SJCRH30 (cell line): Measurements from ENCODE around the gene PKDCC. TPM values are rescaled to one million over a fixed set of nuclear protein-coding genes. Genes with fewer than 3 reads are reported as not detected.
A peak's percentile ranks its signal among the peaks of the same experiment; 100 is the strongest.

Experiments used
- DNase-seq, 2 experiments: peaks; one replicate each; pipeline ENCODE4 v3.0.0-alpha.2; 2015 to 2020
- H3K27ac ChIP-seq: fragments of 250-450 bp; sonication (Bioruptor Pico); 2 replicates; pipeline ENCODE4 v1.5.1; 2020; ENCODE audit warnings: mild to moderate bottlenecking, moderate library complexity
- H3K27me3 ChIP-seq: fragments of 250-450 bp; sonication (Bioruptor Pico); 2 replicates; pipeline ENCODE4 v1.5.1; 2020; ENCODE audit warnings: mild to moderate bottlenecking, moderate library complexity
- H3K36me3 ChIP-seq: fragments of 250-450 bp; sonication (Bioruptor Pico); 2 replicates; pipeline ENCODE4 v1.5.1; 2020; ENCODE audit warnings: mild to moderate bottlenecking, moderate library complexity
- H3K4me1 ChIP-seq: fragments of 250-450 bp; sonication (Bioruptor Pico); 2 replicates; pipeline ENCODE4 v1.5.1; 2020; ENCODE audit warnings: mild to moderate bottlenecking, moderate library complexity
- H3K4me3 ChIP-seq: fragments of 250-450 bp; sonication (Bioruptor Pico); 2 replicates; pipeline ENCODE4 v1.5.1; 2020; ENCODE audit warnings: mild to moderate bottlenecking, moderate library complexity
- H3K9me3 ChIP-seq: fragments of 250-450 bp; sonication (Bioruptor Pico); replicated peaks from 2 replicates; pipeline ENCODE4 v1.5.1; 2020; ENCODE audit warnings: mild to moderate bottlenecking, moderate library complexity
- total RNA-seq: library from RNA; depleted of rRNA; stranded (reverse); fragments of >200 nt; shearing (Covaris generic); gene quantifications from 2 replicates; pipeline ENCODE4 v1.2.3, GENCODE V29; 2014

Gene PKDCC
- total RNA-seq, 1 experiment from 2014 or later, result 361 TPM

- Histone ChIP-seq H3K27ac (no peak overlapping the region), H3K4me3 (no peak overlapping the region), H3K9me3 (no peaks in the 10 kb centered on the region), H3K4me1 (peaks cover 10% of the 10 kb centered on the region), H3K27me3 (no peaks in the 10 kb centered on the region), H3K36me3 (no peaks in the 10 kb centered on the region)
- DNase-seq, result peak in 1 of 2 experiments; percentile 53
These were observed 7.1 kb upstream of the PKDCC start for GRCh38 chr2:42040643-42041278.

GRCh38 chr2:42041377-42042127, 6.3 kb upstream of the PKDCC start:
- Histone ChIP-seq H3K9me3 (no peaks in the 10 kb centered on the region), H3K36me3 (no peaks in the 10 kb centered on the region), H3K4me3 (no peak overlapping the region), H3K27ac (no peak overlapping the region), H3K4me1 (peaks cover 16% of the 10 kb centered on the region), H3K27me3 (no peaks in the 10 kb centered on the region)
- no peak for DNase-seq

- no peak overlapping the region for H3K4me3 ChIP-seq
- H3K27ac ChIP-seq, result no peak overlapping the region
- H3K27me3 ChIP-seq, result no peaks in the 10 kb centered on the region
These were observed 5.0 kb upstream of the PKDCC start for GRCh38 chr2:42042631-42043355.

GRCh38 chr2:42043789-42044394, 3.9 kb upstream of the PKDCC start:
- Histone ChIP-seq H3K36me3 (peaks cover 4% of the 10 kb centered on the region), H3K9me3 (no peaks in the 10 kb centered on the region), H3K4me3 (no peak overlapping the region), H3K4me1 (peaks cover 16% of the 10 kb centered on the region), H3K27me3 (no peaks in the 10 kb centered on the region), H3K27ac (no peak overlapping the region)
- no peak for DNase-seq

More at GRCh38 chr2:42042631-42043355, 5.0 kb upstream of the PKDCC start:
- DNase-seq, result no peak
- H3K4me1 ChIP-seq, result peaks cover 16% of the 10 kb centered on the region
- no peaks in the 10 kb centered on the region for H3K9me3 ChIP-seq
- H3K36me3 ChIP-seq, result no peaks in the 10 kb centered on the region

GRCh38 chr2:42044939-42045338, 2.9 kb upstream of the PKDCC start:
- no peak overlapping the region for H3K4me3 ChIP-seq
- H3K9me3 ChIP-seq, result no peaks in the 10 kb centered on the region
- no peaks in the 10 kb centered on the region for H3K27me3 ChIP-seq
- DNase-seq, result no peak
- H3K36me3 ChIP-seq, result peaks cover 15% of the 10 kb centered on the region
- H3K4me1 ChIP-seq, result peaks cover 16% of the 10 kb centered on the region
- H3K27ac ChIP-seq, result no peak overlapping the region; the same call in 1 of the 2 replicates

GRCh38 chr2:42045352-42045751, 2.5 kb upstream of the PKDCC start:
- Histone ChIP-seq H3K36me3 (peaks cover 19% of the 10 kb centered on the region), H3K27ac (no peak overlapping the region; the same call in 1 of the 2 replicates), H3K9me3 (no peaks in the 10 kb centered on the region), H3K4me3 (no peak overlapping the region), H3K27me3 (no peaks in the 10 kb centered on the region), H3K4me1 (peaks cover 16% of the 10 kb centered on the region)
- peak in 1 of 2 experiments; percentile 52 for DNase-seq

- peaks cover 25% of the 10 kb centered on the region for H3K36me3 ChIP-seq
- H3K27ac ChIP-seq, result peak overlapping the region; percentile 48; the same call in 1 of the 2 replicates
- no peaks in the 10 kb centered on the region for H3K9me3 ChIP-seq
- H3K4me1 ChIP-seq, result peaks cover 20% of the 10 kb centered on the region
- H3K4me3 ChIP-seq, result peak overlapping the region; percentile 86
- H3K27me3 ChIP-seq, result no peaks in the 10 kb centered on the region
- peak; percentile 69 to 77 for DNase-seq
These were observed 1.7 kb upstream of the PKDCC start for GRCh38 chr2:42045848-42046748.

GRCh38 chr2:42046819-42047487, 868 bp upstream of the PKDCC start:
- Histone ChIP-seq H3K4me3 (peak overlapping the region; percentile 86), H3K4me1 (peaks cover 28% of the 10 kb centered on the region), H3K27me3 (no peaks in the 10 kb centered on the region), H3K36me3 (peaks cover 33% of the 10 kb centered on the region), H3K9me3 (no peaks in the 10 kb centered on the region), H3K27ac (peak overlapping the region; percentile 91)
- peak; percentile 80 to 81 for DNase-seq

- H3K4me1 ChIP-seq, result peaks cover 40% of the 10 kb centered on the region
- H3K27me3 ChIP-seq, result no peaks in the 10 kb centered on the region
- peak; percentile 40 to 55 for DNase-seq
- peak overlapping the region; percentile 99 for H3K4me3 ChIP-seq
- H3K36me3 ChIP-seq, result peaks cover 49% of the 10 kb centered on the region
- peak overlapping the region; percentile 85 for H3K27ac ChIP-seq
- H3K9me3 ChIP-seq, result no peaks in the 10 kb centered on the region
These were observed 739 bp downstream of the PKDCC start for GRCh38 chr2:42048299-42049220.

GRCh38 chr2:42049221-42050009, 1.6 kb downstream of the PKDCC start:
- H3K36me3 ChIP-seq, result peaks cover 57% of the 10 kb centered on the region
- peaks cover 48% of the 10 kb centered on the region for H3K4me1 ChIP-seq
- peak in 1 of 2 experiments; percentile 60 for DNase-seq
- peak overlapping the region; percentile 99 for H3K4me3 ChIP-seq
- peak overlapping the region; percentile 85 for H3K27ac ChIP-seq
- H3K9me3 ChIP-seq, result no peaks in the 10 kb centered on the region
- H3K27me3 ChIP-seq, result no peaks in the 10 kb centered on the region

GRCh38 chr2:42050010-42050702, 2.3 kb downstream of the PKDCC start:
- peak overlapping the region; percentile 99 for H3K4me3 ChIP-seq
- H3K27ac ChIP-seq, result peak overlapping the region; percentile 85
- H3K27me3 ChIP-seq, result no peaks in the 10 kb centered on the region
- H3K9me3 ChIP-seq, result no peaks in the 10 kb centered on the region
- peaks cover 65% of the 10 kb centered on the region for H3K36me3 ChIP-seq
- peak in 1 of 2 experiments; percentile 59 for DNase-seq
- H3K4me1 ChIP-seq, result peaks cover 47% of the 10 kb centered on the region
